GM18858 (cell line): ENCODE data around the gene STYXL2.

ENCODE experiments used
- ATAC-seq: cut with Tn5 transposase; IDR thresholded peaks from one replicate; pipeline ENCODE4 v1.9.1; 2021; ENCODE audit not compliant: unreplicated experiment

The STYXL2 gene

GRCh38 chr1:167077868-167078210 lies 16.0 kb upstream of the STYXL2 start:
- ATAC-seq, result no peak

DNA sequence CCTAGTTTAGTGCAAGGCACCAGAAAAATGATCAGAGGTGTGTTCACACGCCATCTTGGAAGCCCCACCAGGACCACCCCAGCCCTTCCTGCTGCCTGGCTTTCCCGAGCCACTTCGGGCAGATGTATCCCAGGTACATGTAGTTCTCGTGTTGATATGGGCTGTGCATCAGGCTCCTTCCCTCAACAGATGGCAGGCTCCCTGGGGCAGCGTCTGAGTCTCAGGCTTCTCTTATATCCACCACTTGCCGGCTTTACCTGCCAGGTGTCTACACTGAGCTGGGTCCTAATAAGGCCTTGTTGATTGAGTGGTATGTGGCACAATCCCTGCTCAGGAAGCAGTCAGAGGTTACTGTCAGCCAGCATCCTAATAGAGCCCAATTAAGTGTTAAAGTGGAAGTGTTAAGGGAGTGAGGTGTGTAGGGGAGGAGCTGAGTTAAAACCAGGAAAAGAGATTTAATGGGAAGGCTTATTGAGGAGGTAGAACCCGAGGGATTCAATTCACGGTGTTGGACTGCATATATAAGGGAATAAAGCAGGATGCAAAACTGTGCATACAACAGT lies 12.2 kb upstream of the STYXL2 start:
- ATAC-seq, result no peak

DNA sequence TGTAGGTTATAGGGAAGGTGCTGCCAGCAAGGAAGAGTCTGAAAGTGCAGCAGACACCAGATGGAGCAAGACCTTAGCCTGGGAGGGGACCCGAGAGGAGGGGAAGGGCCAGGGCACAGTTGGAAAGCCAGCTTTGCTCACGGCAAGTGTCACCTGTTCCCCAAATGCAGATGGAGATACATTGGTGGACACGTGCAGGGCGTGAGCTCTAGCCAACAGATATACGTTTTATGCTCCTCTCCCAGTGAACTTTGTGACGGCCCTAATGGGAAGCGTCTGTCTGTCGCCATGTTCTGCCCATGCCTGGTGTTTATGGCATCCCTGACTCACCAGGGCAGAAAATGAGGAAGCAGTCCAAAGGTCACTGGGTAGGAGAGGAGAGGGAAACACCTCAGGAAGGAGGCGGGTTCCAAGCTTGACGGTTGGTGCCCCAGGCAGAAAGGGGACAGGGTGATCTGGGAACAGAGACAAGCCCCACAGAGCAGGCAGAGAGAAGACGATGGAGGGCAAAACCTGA lies 11.3 kb upstream of the STYXL2 start:
- no peak for ATAC-seq

GRCh38 chr1:167083066-167083665 lies 10.7 kb upstream of the STYXL2 start:
- ATAC-seq, result no peak

- ATAC-seq, result no peak
Measured at GRCh38 chr1:167083871-167084270, 10.0 kb upstream of the STYXL2 start.

DNA sequence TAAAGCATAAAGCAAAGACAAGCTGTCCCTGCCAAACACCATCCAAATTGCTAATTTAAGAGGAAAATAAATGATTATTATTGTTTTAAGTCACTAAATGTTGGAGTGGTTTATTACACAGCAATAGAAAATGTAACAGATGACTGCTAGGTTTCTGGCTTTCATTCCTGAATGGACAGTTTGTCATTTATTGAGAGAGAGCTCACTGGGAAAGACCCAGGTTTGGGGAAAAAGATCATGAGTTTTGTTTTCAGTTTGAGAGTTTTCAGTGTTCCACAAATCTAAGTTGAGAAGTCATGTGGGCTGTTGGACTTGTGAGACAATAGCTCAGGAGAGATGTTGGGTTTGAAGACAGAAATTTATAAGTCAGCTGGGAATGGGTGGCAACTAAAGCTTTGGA lies 9.1 kb upstream of the STYXL2 start:
- no peak for ATAC-seq

GRCh38 chr1:167086033-167086432 lies 7.8 kb upstream of the STYXL2 start:
- ATAC-seq, result no peak

GRCh38 chr1:167086768-167087167 lies 7.1 kb upstream of the STYXL2 start:
- no peak for ATAC-seq

DNA sequence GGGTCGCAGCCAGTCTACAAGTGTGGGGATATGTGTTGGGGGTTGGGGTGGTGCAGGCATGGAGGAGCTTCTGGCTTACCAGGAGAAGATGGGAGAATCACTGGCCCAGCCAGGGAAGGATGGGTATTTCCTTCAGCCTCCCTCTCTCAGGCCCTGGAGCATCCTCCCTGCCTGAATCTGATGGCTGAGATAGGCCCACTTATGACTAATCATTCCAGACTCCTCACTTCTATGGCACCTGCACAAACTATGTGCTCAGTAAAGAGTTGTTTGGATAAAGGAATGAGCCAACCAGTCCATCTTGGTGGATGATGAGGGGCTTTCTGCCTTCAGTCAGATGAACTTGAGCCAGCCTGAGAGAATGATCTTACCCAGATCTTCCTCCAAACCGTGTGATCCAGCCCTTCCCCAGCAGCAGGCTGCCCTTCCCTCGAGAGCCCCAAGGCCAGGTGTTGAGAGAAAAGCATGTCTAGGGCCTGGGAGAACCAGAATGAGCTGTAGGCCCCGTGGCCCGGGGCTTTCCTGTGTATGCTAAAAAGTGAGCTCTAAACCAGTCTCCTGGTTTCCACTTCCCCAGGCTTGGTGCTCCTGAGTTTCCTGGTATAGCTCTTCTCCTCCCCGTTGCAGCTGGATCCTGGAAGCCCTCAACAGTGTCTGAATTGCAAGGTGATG lies 5.0 kb upstream of the STYXL2 start:
- no peak for ATAC-seq

DNA sequence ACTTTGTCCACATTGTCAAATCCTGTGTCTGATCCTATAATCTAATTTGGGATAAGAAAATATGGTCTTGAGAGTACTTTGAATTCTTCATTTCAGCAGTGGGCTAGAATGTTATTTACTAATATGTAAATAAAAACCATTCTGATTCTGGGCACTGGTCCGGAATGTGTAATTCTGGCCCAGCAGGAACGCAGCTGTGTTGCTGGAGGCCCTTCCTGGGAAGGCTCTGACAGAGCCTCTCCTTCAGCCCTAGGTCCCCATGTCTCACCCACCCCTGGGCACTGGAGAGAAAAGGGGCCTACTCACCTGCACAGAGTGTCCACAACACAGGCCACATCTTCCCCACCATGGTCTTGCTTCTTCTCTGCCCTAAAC lies 3.9 kb upstream of the STYXL2 start:
- ATAC-seq, result no peak

DNA sequence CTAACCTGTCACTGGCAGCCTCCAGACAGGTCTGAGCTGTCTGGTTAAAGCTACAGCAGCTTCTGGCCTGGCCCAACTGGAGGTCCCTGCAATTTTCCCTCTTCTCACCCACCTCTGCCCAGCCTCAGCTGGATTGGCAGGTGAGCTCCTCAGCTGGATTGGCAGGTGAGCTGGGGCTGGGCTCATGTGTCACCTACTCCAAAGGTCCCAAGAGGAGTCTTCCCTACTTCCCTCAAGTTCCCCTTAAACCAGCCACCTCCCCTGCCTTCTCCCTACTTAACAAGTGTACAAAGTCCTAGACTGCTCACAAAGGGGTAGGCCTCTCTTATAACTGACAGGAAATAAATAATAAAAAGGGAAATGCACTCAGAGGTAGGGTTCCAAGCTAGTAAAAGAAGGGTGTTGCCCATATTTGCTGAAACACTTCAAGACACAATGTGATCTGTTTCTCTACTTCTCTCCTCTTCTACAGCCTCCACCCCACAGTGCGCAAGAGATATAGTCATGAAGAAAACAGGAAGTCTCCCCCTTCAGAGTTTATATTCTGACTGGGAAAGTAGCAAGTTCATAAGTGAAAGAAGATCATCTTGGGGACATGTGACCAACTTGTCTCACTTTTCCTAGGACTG lies 3.4 kb upstream of the STYXL2 start, which contains the start of gene GPA33:
TSS of gene GPA33 (minus strand) at position 64 of the 629 bp plus-strand sequence. CDS start 90 bp downstream, outside the sequence.
- no peak for ATAC-seq

GRCh38 chr1:167092653-167093052 lies 1.2 kb upstream of the STYXL2 start:
- ATAC-seq, result no peak

DNA sequence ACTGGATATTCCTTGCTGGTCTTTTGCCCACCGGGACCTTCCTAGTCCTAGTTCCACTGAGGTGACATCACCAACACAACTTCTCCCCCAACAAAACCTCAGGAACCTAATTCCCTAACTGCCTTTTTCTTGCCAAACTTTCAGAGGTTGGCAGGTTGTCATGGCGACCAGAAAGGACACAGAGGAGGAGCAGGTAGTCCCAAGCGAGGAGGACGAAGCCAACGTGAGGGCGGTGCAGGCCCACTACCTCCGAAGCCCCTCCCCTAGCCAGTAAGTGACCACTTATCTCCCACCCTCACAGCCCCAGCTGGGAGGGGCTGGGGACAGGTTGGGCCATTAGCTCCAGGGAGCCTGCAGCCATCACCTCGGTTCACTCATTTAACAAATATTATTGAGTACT lies 815 bp downstream of the STYXL2 start:
- no peak for ATAC-seq

DNA sequence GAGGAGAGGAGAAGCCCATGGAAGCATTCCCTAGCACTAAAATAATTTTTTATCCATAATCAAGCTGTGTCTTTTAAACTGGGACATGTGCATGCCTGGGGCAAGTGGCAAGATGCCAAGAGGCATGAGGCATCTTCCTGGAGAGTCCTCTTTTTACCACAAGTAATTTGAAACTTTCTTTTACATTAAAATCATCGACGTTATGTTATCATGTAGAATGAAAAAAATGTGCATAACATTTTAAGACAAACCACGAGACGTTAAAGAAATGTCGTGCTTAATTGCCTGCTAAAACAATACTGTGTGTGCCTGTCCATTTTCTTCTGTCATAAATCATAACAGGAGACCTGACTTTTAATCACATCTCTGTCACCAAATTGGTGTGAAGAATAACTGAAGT lies 1.5 kb downstream of the STYXL2 start:
- ATAC-seq, result no peak

DNA sequence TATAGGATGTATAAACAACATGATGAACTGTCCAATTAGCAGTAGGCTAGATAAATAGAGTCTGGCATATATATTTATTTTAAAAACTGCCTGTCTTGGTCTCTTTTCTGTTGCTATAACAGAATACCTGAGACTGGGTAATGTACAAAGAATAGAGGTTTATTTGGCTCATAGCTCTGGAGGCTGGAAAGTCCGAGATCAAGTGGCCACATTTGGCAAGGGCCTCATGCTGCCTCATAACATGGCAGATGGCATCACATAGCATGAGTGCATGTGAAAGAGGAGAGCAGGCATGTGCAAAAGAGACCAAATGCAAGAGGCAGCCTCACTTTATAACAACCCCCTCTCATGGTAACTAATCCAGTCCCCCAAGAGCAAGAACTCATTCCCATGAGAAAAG lies 6.0 kb downstream of the STYXL2 start:
- no peak for ATAC-seq

GRCh38 chr1:167100730-167101129 lies 6.9 kb downstream of the STYXL2 start:
- ATAC-seq, result no peak

- no peak for ATAC-seq
Measured at GRCh38 chr1:167101754-167102153, 7.9 kb downstream of the STYXL2 start.

DNA sequence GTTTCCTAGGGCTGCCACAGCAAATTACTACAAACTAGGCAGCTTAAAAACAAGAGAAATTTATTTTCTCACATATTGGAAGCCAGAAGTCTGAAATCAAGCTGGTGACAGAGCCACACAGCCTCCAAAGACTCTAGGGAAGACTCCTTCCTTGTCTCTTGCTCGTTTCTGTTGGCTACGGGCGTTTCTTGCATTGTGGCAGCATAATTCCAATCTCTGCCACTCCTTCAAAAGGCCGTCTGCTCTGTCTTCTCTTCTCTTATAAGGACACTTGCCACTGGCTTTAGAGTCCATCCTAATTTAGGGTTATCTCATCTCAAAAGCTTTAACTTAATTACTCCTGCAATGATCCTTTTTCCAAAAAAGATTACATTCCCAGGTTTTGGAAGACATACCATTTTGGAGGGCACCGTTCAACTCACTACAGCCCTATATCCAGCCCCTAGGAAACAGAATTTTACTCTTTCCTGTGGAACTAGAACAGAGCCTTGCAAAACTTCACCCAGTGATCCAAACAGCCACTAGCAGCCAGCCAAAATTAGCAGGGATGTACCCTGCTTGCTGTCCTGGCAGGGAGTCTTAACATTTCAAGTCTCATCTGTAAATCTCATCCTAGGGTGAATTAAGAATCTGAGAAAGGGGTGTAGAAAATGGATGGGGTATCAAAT lies 9.2 kb downstream of the STYXL2 start:
- ATAC-seq, result no peak

DNA sequence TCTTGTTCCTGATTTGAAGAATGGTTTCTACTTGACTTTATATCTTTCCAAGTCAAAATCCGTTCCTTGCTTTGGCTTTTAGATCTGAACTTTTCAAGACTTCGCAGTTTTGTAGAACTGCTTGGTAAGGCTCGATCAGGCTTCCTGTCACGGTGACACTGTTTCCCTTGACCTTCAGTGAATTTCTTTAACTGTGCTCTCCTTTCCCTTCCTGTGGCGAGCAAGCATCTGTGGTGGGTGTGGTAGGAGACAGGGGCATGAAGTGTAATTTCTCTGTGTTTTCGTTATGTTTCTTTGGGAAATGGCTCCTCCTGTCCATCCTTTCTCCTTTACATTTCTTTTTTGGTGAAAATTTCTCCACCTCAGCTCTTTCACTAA lies 10.4 kb downstream of the STYXL2 start:
- no peak for ATAC-seq

GRCh38 chr1:167105271-167106118 lies 11.6 kb downstream of the STYXL2 start:
- no peak for ATAC-seq

DNA sequence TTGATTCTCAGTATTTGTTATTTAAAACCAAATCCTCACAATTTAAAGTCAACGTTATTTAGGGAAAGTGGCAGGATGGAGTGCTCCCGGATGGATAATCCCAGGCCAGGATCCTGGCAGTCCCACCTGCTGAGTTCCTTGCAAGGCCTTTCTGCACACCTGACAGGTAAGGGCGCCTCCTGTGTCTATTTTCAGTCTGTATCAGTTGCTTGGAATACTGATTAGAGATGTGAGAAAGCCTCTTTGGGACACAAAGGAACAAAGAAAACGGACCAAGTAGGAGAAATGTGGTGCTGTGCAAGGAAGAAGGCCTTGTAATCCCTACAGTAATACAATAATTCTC lies 12.2 kb downstream of the STYXL2 start:
- ATAC-seq, result no peak
